HPDE6-E6E7 (cell line): ENCODE measurements around the gene BBS4.

Experiments
- DNase-seq: peaks from one replicate; pipeline ENCODE4 v3.0.0; 2011; ENCODE audit warnings: missing footprints; ENCODE audit errors: extremely low spot score

BBS4 gene

GRCh38 chr15:72760590-72761260, 74.7 kb downstream of the BBS4 start:
- DNase-seq, result no peak

GRCh38 chr15:72764656-72765055, 78.6 kb downstream of the BBS4 start:
- DNase-seq, result no peak

- no peak for DNase-seq
Measured at GRCh38 chr15:72766025-72766424, 80.0 kb downstream of the BBS4 start.

- no peak for DNase-seq
Measured at GRCh38 chr15:72766780-72767179, 80.8 kb downstream of the BBS4 start.

- no peak for DNase-seq
Measured at GRCh38 chr15:72770673-72771328, 84.8 kb downstream of the BBS4 start.

- DNase-seq, result no peak
Measured at GRCh38 chr15:72771329-72771725, 85.3 kb downstream of the BBS4 start.

- no peak for DNase-seq
Measured at GRCh38 chr15:72774696-72775383, 88.8 kb downstream of the BBS4 start.

- DNase-seq, result no peak
Measured at GRCh38 chr15:72778796-72779195, 92.8 kb downstream of the BBS4 start.

- DNase-seq, result no peak
Measured at GRCh38 chr15:72781631-72782030, 95.6 kb downstream of the BBS4 start.

- no peak for DNase-seq
Measured at GRCh38 chr15:72782274-72783003, 96.4 kb downstream of the BBS4 start.

GRCh38 chr15:72783004-72783639, 97.1 kb downstream of the BBS4 start:
- DNase-seq, result no peak

GRCh38 chr15:72783640-72784455, 97.8 kb downstream of the BBS4 start, which contains the start of gene ADPGK:
Gene ADPGK (minus strand): TSS chr15:72783758. CDS start chr15:72783691, 67 bp downstream.
- DNase-seq, result peak; percentile 85

- DNase-seq, result no peak
Measured at GRCh38 chr15:72784456-72784876, 98.5 kb downstream of the BBS4 start.

- no peak for DNase-seq
Measured at GRCh38 chr15:72785432-72785831, 99.4 kb downstream of the BBS4 start.

GRCh38 chr15:72785841-72786240, 99.8 kb downstream of the BBS4 start:
- DNase-seq, result no peak

GRCh38 chr15:72786242-72786641, 100.2 kb downstream of the BBS4 start:
- DNase-seq, result no peak

- DNase-seq, result no peak
Measured at GRCh38 chr15:72786676-72787345, 100.8 kb downstream of the BBS4 start.

- DNase-seq, result no peak
Measured at GRCh38 chr15:72787526-72787925, 101.5 kb downstream of the BBS4 start.
